Measurements from ENCODE around the gene NPTX1. TPM values are rescaled to one million over a fixed set of nuclear protein-coding genes. Genes with fewer than 3 reads are reported as not detected.

Gene NPTX1
- total RNA-seq, 1 donor from 2014 or later = 1.3 TPM

DNA sequence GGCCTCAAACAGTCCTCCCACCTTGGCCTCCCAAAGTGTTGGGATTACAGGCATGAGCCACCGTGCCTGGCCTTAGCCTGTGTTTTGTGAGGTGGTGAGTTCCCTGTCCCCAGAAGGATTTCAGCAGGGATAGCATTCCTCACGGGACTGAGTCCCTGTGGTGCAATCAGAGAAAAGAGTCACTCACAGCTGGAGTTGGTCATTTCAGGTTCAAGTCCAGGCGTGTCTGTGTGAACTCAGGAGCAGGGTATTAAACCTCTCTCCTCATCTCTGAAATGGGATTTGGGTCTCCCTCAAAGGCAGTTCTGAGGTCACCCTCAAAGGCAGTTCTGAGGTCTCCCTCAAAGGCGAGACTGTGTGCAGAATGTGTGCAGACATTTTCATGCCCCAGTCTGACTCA, 28.6 kb downstream of the NPTX1 start:
- ATAC-seq (no peak), DNase-seq (no peak)
- H3K27me3 ChIP-seq = no peaks in the 10 kb centered on the region
- H3K9me3 ChIP-seq = no peaks in the 10 kb centered on the region
- no peak overlapping the region for H3K27ac ChIP-seq
- intact Hi-C loops (cut with DNase I) = no loop called here
- no peaks in the 10 kb centered on the region for H3K36me3 ChIP-seq
- TF ChIP-seq, protein P1, sequence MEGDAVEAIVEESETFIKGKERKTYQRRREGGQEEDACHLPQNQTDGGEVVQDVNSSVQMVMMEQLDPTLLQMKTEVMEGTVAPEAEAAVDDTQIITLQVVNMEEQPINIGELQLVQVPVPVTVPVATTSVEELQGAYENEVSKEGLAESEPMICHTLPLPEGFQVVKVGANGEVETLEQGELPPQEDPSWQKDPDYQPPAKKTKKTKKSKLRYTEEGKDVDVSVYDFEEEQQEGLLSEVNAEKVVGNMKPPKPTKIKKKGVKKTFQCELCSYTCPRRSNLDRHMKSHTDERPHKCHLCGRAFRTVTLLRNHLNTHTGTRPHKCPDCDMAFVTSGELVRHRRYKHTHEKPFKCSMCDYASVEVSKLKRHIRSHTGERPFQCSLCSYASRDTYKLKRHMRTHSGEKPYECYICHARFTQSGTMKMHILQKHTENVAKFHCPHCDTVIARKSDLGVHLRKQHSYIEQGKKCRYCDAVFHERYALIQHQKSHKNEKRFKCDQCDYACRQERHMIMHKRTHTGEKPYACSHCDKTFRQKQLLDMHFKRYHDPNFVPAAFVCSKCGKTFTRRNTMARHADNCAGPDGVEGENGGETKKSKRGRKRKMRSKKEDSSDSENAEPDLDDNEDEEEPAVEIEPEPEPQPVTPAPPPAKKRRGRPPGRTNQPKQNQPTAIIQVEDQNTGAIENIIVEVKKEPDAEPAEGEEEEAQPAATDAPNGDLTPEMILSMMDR (IDR thresholded peaks at IDR 0.05) = no peak
- no peaks in the 10 kb centered on the region for H3K4me1 ChIP-seq
- H3K4me3 ChIP-seq = no peak overlapping the region

DNA sequence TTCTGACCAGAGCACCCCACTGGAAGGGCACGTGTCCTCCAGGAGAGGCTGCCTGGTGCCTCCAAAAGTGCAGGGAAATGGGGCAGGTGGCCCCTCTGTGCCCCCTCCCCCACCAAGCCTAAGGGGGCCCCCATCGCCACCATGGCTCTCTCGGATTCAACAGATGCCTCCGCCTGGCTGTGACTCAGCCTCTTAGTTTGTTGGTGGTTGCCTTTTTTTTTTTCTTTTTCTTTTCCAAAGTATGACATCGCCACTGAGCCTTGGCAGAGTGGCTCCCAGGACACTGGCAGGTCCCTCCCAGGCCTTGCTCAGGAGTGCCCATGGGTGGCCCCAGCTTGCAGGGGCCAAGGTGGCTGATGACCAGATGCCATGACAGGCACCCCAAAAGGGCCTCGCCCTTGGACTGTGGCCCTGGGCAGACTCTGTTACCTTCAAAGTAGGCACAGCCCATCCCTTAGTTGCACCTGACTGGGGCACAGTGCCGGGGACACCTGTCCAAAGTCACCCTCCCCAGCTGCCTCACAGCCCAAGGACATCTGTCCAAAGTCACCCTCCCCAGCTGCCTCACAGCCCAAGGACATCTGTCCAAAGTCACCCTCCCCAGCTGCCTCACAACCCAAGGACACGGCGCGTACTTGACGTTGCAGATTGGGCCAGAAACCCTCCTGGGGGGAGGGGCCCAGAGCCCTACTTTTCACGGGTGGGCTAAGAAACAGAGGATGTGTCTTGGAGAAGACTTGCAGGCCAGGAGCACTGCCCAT, 29.6 kb downstream of the NPTX1 start:
- Histone ChIP-seq H3K4me1 (no peaks in the 10 kb centered on the region), H3K9me3 (no peaks in the 10 kb centered on the region), H3K36me3 (no peaks in the 10 kb centered on the region), H3K27me3 (no peaks in the 10 kb centered on the region), H3K27ac (no peak overlapping the region), H3K4me3 (no peak overlapping the region)
- TF ChIP-seq, protein P1 (IDR thresholded peaks at IDR 0.05) = no peak
- intact Hi-C loops (cut with DNase I) = no loop called here
- no peak for ATAC-seq
- DNase-seq = no peak

DNA sequence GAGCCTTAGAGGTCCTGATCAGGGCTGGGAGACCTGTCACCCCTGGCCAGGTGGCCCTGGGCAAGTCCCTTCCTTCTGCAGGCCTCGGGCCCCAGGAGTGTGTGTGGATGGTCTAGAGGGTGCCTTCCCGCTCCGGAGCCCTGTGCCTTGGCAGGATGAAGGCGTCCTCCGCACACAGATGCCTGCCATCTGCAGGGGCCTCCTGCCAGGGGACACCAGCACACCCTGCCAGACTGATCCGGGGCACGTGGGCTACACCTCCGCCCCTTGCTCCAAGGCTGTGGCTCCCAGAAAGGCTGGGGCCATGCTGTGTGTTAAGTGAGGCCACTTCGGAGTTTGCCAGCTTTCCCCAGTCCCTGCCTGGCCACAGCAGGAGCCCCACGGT, 30.7 kb downstream of the NPTX1 start:
- no peak for DNase-seq
- TF ChIP-seq, protein P1 (IDR thresholded peaks at IDR 0.05) = no peak
- no peaks in the 10 kb centered on the region for H3K27me3 ChIP-seq
- no peaks in the 10 kb centered on the region for H3K4me1 ChIP-seq
- H3K9me3 ChIP-seq = no peaks in the 10 kb centered on the region
- ATAC-seq = no peak
- no peaks in the 10 kb centered on the region for H3K36me3 ChIP-seq
- intact Hi-C loops (cut with DNase I) = no loop called here
- H3K27ac ChIP-seq = no peak overlapping the region
- H3K4me3 ChIP-seq = no peak overlapping the region

DNA sequence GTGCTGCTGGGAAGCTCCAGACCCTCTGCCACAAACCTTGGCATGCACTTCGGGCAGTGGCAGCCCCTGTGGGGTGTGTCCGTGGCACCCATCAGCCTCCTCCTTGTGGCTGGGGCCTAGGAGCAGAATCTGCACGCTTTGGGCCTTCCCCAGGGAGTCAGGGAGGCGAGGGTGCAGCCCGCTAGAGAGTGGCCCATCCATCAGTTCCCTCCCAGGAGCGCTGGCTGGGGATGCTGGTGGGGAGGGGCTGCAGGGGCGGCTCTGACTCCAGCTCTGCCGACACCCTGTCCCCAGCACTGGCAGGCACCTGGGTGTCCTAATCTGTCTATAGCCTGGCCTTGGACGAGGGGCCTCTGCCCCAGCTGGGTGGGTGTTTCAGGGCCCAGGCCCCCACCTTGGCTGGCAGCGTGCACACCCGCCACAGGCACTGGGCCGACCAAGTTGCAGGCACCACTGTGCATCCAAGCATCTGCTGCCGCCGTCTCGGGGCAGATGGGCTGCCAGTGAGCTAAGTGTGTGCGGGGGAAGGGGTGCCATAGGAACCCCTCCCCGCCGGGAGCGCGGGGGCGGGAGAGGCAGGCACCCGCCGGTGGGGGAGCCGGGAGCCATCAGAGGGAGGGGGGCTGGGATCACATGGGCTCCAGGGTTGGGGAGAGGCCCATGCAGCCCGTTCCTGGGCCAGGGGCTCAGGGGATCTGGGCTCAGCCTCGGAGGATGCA, 31.2 kb downstream of the NPTX1 start:
- ATAC-seq = no peak
- intact Hi-C loops (cut with DNase I) = no loop called here
- Histone ChIP-seq H3K9me3 (no peaks in the 10 kb centered on the region), H3K27me3 (no peaks in the 10 kb centered on the region), H3K36me3 (no peaks in the 10 kb centered on the region), H3K4me1 (no peaks in the 10 kb centered on the region), H3K27ac (no peak overlapping the region), H3K4me3 (no peak overlapping the region)
- no peak for DNase-seq
- TF ChIP-seq, protein P1 (IDR thresholded peaks at IDR 0.05) = no peak

DNA sequence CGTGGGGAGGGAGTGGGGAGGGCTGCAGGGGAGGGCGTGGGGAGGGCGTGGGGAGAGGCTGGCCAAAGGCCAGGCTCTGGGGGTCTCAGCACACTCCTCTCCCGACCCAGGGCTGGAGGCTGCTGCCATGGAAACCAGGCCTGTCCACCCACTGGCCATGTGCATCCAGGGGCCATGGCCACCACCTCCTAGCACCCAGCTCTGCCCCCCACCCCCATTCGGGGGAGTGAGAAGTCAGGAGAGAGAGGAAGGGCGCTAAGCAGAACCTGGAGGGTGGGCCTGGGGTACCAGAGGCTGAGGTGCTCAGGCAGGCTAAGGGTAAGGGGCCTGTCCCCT, 31.8 kb downstream of the NPTX1 start:
- H3K4me3 ChIP-seq = no peak overlapping the region
- DNase-seq (no peak), ATAC-seq (no peak)
- H3K9me3 ChIP-seq = no peaks in the 10 kb centered on the region
- H3K27ac ChIP-seq = no peak overlapping the region
- no peaks in the 10 kb centered on the region for H3K36me3 ChIP-seq
- no peaks in the 10 kb centered on the region for H3K4me1 ChIP-seq
- TF ChIP-seq, protein P1 (IDR thresholded peaks at IDR 0.05) = no peak
- H3K27me3 ChIP-seq = no peaks in the 10 kb centered on the region
- intact Hi-C loops (cut with DNase I) = no loop called here

All from upper lobe of right lung (tissue), 1 donor.